Dedifferentiated amniotic fluid mesenchymal stem cell (primary cell): ENCODE results near the gene RABGEF1.
"Not testable (repeated sequence)": the region's sequence is repeated elsewhere in the genome, so short reads cannot be mapped to it uniquely, and the experiment has no call there.

Experiments used
- DNase-seq: peaks from one replicate; pipeline ENCODE4 v3.0.0-alpha.2; 2016; ENCODE audit errors: extremely low spot score

The RABGEF1 gene

DNA sequence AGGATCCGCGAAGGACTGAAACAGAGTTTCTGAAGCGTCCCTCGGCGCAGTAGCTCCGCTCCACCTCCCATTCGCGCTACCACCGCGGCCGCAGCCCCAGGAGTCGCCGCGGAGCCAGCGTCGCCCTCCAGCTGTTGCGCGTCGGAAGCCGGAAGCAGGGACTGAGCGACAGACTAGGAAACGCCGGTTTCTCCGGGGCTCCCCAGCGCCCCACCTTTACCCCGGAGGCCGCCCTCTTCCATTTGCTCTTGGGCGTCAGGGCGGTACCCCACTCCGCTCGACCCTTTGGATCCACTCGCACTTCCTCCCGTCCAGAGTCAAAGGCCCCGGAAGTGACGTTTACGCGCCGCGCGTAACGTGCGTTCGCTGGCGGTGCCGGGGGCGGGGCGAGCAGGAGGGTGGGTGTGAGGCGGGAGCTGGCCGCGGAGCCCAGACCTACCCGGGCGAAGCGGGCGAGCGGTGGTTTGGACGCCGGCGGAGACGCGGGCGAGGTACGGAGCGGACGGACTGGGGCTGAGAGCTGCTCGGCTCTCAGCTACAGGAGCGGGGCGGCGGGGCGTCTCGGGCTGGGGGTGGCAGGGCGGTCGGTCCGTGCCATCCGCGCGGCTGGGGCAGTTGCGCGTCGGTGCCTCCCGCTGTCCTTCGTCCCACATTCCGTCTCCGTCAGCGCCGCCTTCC, at the start of gene RABGEF1:
TSS of gene RABGEF1 (plus strand) at position 432 of the 678 bp plus-strand sequence. CDS start 31,167 bp downstream, outside the sequence.
- DNase-seq, result peak; percentile 94

- no peak for DNase-seq
Measured at GRCh38 chr7:66693331-66693730, 47.2 kb upstream of the RABGEF1 start.

GRCh38 chr7:66694286-66694685, 46.2 kb upstream of the RABGEF1 start:
- no peak for DNase-seq

DNA sequence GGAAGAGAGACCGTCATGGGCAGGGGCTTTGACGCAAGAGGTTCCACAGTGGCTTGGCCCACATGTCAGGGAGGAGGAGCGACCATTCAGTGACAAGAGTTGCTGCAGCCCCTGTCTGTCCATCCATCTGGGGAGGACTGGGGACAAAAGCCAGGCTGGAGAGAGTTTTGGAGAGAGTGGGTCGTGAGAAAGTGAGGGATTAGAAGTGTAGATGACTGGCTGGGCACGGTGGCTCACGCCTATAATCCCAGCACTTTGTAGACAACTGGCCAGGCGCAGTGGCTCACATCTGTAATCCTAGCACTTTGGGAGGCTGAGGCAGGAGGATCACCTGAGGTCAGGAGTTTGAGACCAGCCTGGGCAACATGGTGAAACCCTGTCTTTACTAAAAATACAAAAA, 45.1 kb upstream of the RABGEF1 start:
- DNase-seq, result not testable (repeated sequence)

DNA sequence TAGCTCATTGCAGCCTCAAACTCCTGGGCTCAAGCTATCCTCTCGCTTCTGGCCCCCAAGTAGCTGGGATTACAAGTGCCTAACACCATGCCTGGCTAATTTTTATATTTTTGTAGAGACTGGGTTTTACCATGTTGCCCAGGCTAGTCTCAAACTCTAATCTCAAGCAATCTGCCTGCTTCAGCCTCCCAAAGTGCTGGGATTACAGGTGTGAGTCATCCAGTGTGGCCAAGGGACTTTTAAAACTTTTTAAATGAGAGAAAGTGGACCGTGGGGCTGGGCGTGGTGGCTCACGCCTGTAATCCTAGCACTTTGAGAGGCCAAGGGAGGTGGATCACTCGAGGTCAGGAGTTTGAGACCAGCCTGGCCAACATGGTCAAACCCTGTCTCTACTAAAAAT, 44.4 kb upstream of the RABGEF1 start:
- not testable (repeated sequence) for DNase-seq

DNA sequence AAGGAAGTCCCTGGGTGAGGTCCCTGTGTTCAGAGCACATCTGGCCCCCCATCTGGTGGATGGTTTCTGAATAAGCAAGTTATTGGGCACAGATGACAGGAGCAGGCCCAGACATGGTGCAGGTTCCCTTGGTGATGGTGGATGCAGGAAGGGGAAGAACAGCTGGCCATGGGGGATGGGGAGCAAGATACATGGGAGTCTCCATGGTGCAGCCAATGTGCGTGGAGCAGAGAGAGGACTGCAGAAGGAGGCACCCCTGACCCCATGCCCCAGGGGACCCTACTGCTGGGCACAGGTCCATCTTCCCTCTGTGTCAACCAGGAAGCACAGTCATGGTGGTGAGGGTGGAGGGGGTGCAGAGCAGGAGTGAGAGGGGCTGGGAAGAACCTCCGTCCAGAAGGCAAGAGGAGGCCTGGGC, 43.8 kb upstream of the RABGEF1 start:
- DNase-seq, result no peak

DNA sequence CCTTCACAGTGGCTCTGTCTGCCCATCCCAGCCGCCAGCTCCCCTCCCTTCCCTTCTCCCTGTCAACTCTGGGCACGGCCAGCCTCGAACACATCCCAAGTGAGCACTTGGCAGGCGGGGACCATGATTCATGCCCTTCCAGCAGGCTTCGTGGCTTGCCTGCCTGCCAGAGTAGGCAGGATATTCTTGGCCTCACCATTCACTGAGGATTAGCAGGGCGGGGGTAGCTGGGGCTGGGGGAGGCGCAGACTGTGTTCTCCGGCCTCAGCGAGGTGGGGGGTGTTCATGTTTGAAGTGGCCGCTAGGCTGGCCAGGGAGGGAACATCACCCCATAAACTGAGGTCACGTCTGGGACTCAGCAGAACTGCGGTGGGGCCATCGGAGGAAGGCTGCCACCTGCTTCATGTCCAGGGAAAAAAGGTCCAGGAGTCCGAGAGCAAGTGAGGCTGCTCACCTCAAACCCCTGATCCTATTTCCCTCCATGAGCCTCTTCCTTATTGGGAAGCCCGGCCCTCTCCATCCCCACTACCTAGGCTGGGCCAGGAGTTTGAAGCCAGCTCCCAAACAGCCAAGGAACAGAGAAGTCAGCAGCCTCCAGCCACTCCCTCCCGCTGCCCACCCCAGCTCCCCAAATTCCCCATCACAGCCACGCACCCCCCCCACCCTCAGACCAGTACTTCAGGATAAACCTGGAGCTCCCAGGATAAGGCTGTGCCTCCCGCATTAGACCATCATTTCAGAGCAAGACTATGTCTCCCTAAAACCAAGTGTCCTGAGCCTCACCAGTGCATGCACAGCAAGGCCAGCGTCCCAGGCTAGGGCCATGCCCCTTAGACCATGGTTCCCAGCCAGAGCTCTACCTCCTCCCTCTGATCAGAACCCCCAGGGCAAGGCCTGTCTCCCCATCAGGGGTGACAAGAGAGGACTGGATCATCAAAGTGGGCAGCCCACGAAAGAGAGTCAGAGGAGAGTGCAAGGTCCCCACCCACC, 42.8 kb upstream of the RABGEF1 start:
- DNase-seq, result peak; percentile 44

DNA sequence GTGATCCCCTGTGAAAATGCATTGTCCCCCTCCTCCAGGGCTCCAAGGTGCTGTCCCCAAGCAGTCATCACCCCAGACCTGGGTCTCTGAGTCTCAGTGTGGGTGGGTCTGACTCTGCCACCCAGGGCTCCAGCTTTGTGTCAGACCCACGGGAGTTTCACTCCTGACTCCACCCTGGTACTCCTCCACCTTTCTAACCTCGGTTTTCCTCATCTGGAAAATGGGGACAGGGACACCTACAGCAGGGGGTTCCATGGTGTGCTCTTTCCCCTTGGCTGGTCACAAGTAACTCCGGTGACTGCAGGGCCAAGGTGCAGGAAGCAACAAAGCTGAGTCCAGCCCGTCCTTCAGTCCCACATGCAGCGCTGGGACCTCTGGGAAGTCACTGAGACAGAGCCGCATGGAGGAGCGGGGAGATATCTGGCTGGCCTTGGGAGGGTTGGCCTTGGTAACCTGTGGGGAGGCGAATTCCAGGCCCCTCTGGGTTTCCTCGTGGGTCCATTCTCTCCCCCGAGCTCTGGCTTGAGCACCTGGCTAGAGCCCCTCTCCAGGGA, 41.8 kb upstream of the RABGEF1 start:
- no peak for DNase-seq

DNA sequence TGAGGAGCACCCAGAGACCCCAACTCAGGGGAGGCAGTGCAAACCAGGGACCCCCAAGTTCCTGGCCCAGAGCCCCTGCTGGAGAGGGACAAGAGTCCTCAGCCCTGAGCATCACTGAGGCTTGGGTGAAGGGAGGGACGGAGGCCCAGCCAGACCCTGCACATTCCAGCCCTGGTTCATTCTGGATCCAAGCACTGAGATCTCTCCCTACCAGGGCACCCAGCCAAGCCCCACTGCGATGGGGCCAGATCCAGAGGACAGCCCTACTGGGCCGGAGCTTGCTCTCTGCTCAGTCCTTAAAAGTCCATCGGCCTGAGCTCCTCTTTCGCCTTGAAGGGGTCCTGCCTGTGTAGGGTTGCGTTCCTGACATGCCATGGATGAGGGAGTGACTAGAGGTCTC, 40.5 kb upstream of the RABGEF1 start:
- DNase-seq, result no peak

GRCh38 chr7:66700633-66701131, 39.9 kb upstream of the RABGEF1 start:
- DNase-seq, result no peak

- DNase-seq, result no peak
Measured at GRCh38 chr7:66707825-66708224, 32.7 kb upstream of the RABGEF1 start.

DNA sequence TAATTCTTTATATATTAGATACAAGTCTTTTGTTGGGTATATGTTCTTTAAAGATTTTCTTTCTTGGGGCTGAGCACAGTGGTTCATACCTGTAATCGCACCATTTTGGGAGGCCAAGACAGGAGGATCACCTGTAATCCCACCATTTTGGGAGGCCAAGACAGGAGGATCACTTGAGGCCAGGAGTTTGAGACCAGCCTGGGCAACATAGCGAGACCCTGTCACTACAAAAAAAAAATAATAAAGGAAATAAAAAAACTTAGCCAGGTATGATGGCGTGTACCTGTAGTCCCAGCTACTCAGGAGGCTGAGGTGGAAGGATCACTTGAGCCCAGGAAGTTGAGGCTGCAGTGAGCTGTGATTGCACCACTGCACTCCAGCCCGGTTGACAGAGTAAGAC, 29.8 kb upstream of the RABGEF1 start:
- not testable (repeated sequence) for DNase-seq

- no peak for DNase-seq
Measured at GRCh38 chr7:66713687-66714086, 26.8 kb upstream of the RABGEF1 start.

DNA sequence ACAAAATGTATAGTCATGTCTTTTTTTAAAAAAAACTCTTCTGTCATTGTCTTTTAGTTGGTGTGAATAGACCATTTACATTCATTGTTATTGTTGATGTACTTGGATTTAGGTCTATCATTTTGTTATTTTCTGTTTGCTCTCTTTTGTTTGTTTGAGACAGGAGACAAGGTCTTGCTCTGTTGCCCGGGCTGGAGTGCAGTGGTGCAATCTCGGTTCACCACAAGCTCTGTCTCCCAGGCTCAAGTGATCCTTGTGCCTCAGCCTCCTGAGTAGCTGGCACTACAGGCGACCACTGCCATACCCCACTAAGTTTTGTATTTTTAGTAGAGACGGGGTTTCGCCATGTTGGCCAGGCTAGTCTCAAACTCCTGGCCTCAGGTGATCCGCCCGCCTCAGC, 23.9 kb upstream of the RABGEF1 start:
- DNase-seq, result not testable (repeated sequence)

DNA sequence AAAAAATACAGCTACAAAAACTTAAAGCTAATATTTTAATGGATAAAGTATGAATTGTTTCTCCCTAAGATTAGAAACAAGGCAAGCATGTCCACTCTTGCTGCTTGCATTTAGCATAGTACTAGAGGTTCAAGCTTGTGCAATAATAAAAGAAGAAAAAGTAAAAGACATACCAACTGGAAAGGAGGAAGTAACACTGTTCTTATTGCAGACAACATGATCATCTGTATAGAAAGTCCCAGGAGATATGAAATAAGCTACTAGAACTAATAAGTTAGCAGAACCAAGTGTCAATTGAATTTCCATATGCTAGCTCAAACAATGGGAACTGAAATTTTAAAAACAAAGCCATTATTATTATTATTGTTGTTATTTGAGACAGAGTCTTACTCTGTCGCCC, 20.0 kb upstream of the RABGEF1 start:
- no peak for DNase-seq

- DNase-seq, result no peak
Measured at GRCh38 chr7:66725843-66726242, 14.7 kb upstream of the RABGEF1 start.

DNA sequence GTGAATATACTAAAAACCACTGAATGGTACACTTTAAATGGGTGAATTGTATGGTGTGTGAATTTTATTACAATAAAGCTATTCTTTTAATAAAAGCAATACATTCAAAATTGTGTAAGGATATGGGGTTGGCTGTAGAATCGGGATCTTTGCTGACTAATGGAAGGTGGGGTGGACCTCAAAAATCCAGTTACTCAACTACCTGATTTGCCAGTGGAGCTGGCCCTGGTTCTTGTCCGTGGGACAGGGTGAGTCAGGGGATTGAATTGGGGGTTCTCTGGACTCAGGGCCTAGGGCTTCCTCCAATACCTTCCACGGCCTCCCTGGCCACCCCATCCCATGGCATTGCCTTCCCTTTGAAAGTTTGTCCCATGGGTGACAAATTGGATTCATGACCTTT, 13.5 kb upstream of the RABGEF1 start:
- DNase-seq, result no peak

DNA sequence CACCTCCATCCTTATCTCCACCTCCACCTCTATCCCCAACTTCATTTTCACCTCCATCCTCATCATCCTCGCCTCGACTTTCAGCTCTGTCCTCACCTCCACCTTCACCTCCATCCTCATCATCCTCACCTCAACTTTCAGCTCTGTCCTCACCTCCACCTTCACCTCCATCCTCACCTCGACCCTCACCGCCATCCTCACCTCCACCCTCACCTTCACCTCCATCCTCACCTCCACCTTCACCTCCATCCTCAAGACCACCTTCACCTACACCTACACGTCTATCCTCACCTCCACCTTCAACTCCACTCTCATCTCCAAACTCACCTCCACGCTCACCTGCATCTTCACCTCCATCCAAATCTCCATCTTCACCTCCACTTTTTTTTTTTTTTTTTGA, 12.0 kb upstream of the RABGEF1 start:
- no peak for DNase-seq

DNA sequence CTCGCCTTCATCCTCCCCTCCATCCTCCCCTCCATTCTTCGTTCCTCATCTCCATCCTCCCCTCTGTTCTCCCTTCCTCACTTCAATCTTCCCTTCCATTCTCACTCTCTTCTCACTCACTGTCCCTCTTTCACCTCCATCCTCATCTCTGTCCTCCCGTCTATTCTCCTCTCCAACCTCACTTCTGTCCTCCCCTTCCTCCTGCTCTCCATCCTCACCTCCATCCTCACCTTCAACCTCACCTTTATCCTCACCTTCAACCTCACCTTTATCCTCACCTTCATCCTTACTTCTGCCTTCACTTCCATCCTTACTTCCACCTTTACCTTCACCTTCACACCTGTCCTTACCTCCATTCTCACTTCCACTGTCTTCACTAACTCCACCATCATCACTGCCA, 11.3 kb upstream of the RABGEF1 start:
- DNase-seq, result no peak

GRCh38 chr7:66731986-66732385, 8.5 kb upstream of the RABGEF1 start:
- DNase-seq, result no peak

DNA sequence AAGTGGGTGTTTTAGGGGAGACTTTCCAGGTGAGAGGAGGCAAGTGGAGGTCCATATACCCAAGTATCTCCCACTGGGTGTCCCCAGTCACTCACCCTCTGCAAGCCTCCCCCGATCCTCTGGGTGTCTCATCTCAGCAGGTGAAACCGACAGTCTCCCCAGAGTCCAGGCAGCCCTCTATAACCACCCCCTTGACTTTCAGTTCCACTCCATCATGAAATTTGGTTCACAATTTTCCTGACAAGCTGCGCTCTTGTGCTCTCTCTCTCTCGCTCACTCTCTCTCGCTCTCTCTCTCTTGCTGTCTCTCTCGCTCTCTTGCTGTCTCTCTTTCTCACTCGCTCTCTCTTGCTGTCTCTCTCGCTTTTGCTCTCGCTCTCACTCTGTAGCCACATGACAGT, 8.1 kb upstream of the RABGEF1 start:
- no peak for DNase-seq

GRCh38 chr7:66734006-66734405, 6.5 kb upstream of the RABGEF1 start:
- no peak for DNase-seq
